H1 (cell line): Measurements from ENCODE around the gene PCNX3. TPM values are rescaled to one million over a fixed set of nuclear protein-coding genes. Genes with fewer than 3 reads are reported as not detected.
A peak's percentile ranks its signal among the peaks of the same experiment; 100 is the strongest.

ENCODE experiments used
- BACH1 ChIP-seq: IDR thresholded peaks from 2 replicates; pipeline ENCODE4 v1.6.1; 2012; ENCODE audit warnings: low read length, improper control_type of control experiment
- BCL11A ChIP-seq, 2 experiments: IDR thresholded peaks; one replicate each; pipeline ENCODE4 v1.6.1; 2011; ENCODE audit warnings: low read depth in 2 of 2, low read length in 2 of 2, mild to moderate bottlenecking in 2 of 2
- CHD1 ChIP-seq: IDR thresholded peaks from 2 replicates; pipeline ENCODE4 v1.6.1; 2012; ENCODE audit warnings: low read depth, low read length, improper control_type of control experiment
- CHD2 ChIP-seq: IDR thresholded peaks from 2 replicates; pipeline ENCODE4 v1.6.1; 2012; ENCODE audit warnings: low read length, improper control_type of control experiment
- CTBP2 ChIP-seq: IDR thresholded peaks from 2 replicates; pipeline ENCODE4 v1.7.0; 2011; ENCODE audit warnings: borderline replicate concordance, mild to moderate bottlenecking, moderate library complexity, mixed read lengths, low read length; ENCODE audit not compliant: insufficient read depth, insufficient read length
- EGR1 ChIP-seq: IDR thresholded peaks from 2 replicates; pipeline ENCODE4 v1.6.1; 2011; ENCODE audit warnings: low read depth, low read length, borderline replicate concordance
- GABPA ChIP-seq: IDR thresholded peaks from 2 replicates; pipeline ENCODE4 v1.6.1; 2011; ENCODE audit warnings: mild to moderate bottlenecking, low read length, moderate library complexity, borderline replicate concordance; ENCODE audit not compliant: insufficient read depth
- GTF2F1 ChIP-seq: IDR thresholded peaks from 2 replicates; pipeline ENCODE4 v1.6.1; 2012; ENCODE audit warnings: low read depth, low read length, improper control_type of control experiment, borderline replicate concordance
- JUN ChIP-seq: IDR thresholded peaks from 2 replicates; pipeline ENCODE4 v1.6.1; 2011; ENCODE audit warnings: low read depth, mild to moderate bottlenecking, improper control_type of control experiment, low read length
- JUND ChIP-seq: IDR thresholded peaks from 2 replicates; pipeline ENCODE4 v1.6.1; 2011; ENCODE audit warnings: mild to moderate bottlenecking, improper control_type of control experiment, low read length
- KDM5A ChIP-seq: fragments of 200-600 bp; IDR thresholded peaks from 2 replicates; pipeline ENCODE4 v1.7.1; 2012; ENCODE audit warnings: mild to moderate bottlenecking, low read length, inconsistent platforms, mixed read lengths
- MAFK ChIP-seq: IDR thresholded peaks from 2 replicates; pipeline ENCODE4 v1.6.1; 2012; ENCODE audit warnings: low read depth, mild to moderate bottlenecking, improper control_type of control experiment, low read length
- MAX ChIP-seq: IDR thresholded peaks from 2 replicates; pipeline ENCODE4 v1.6.1; 2012; ENCODE audit warnings: inconsistent platforms
- NANOG ChIP-seq: IDR thresholded peaks from 2 replicates; pipeline ENCODE4 v1.6.1; 2011; ENCODE audit warnings: low read length, low read depth, mild to moderate bottlenecking, inconsistent platforms; ENCODE audit not compliant: insufficient read depth, poor library complexity, severe bottlenecking
- POLR2A ChIP-seq, 2 experiments: IDR thresholded peaks; 1 replicate in 1 of 2; 2 replicates in 1 of 2; pipeline ENCODE4 v1.6.1; 2011; ENCODE audit warnings: low read depth in 2 of 2, low read length in 2 of 2, mild to moderate bottlenecking in 2 of 2; ENCODE audit errors: control extremely low read depth in 1 of 2
- RFX5 ChIP-seq: IDR thresholded peaks from 2 replicates; pipeline ENCODE4 v1.6.1; 2011; ENCODE audit warnings: low read depth, low read length, improper control_type of control experiment, borderline replicate concordance
- SAP30 ChIP-seq: fragments of 300-600 bp; sonication (generic); IDR thresholded peaks from 2 replicates; pipeline ENCODE4 v1.7.1; 2012; ENCODE audit warnings: low read length, moderate library complexity, mild to moderate bottlenecking, inconsistent platforms; ENCODE audit not compliant: insufficient read depth, insufficient replicate concordance
- SIN3A ChIP-seq, 2 experiments: IDR thresholded peaks in 1 of 2; conservative IDR thresholded peaks in 1 of 2; 2 replicates each; pipeline ENCODE4 v1.6.1; 2011 to 2012; ENCODE audit warnings: low read length in 2 of 2, improper control_type of control experiment in 1 of 2, low read depth in 1 of 2, mild to moderate bottlenecking in 1 of 2
- SIRT6 ChIP-seq: IDR thresholded peaks from one replicate; pipeline ENCODE4 v1.7.1; 2012; ENCODE audit warnings: low read length, inconsistent platforms
- SIX5 ChIP-seq: IDR thresholded peaks from 2 replicates; pipeline ENCODE4 v1.6.1; 2011; ENCODE audit warnings: mild to moderate bottlenecking, low read depth, low read length
- SP2 ChIP-seq: IDR thresholded peaks from 2 replicates; pipeline ENCODE4 v1.6.1; 2012; ENCODE audit warnings: mild to moderate bottlenecking, low read length, inconsistent platforms
- SP4 ChIP-seq: IDR thresholded peaks from 2 replicates; pipeline ENCODE4 v1.6.1; 2012; ENCODE audit warnings: low read length, inconsistent platforms
- SRF ChIP-seq: IDR thresholded peaks from 2 replicates; pipeline ENCODE4 v1.6.1; 2011; ENCODE audit warnings: mild to moderate bottlenecking, low read depth, low read length, moderate library complexity
- TAF1 ChIP-seq: IDR thresholded peaks from 2 replicates; pipeline ENCODE4 v1.6.1; 2011; ENCODE audit warnings: mild to moderate bottlenecking, low read depth, low read length
- YY1 ChIP-seq: IDR thresholded peaks from 2 replicates; pipeline ENCODE4 v1.6.1; 2011; ENCODE audit warnings: low read depth, mild to moderate bottlenecking, low read length
- polyA plus RNA-seq, 7 experiments: library from polyadenylated mRNA; depleted of rRNA in 3 of 7; stranded (reverse) in 5 of 7; unstranded in 2 of 7; fragments of >200 nt in 5 of 7; fragments of 200-250 nt in 2 of 7; gene quantifications; 1 replicate in 5 of 7; 2 replicates in 1 of 7; 4 replicates in 1 of 7; pipeline versions ENCODE4 v1.2.1 to v1.2.3, GENCODE V29; 2011 to 2013; ENCODE audit warnings: missing spikeins in 2 of 7, mixed read lengths in 2 of 7
- total RNA-seq: library from RNA; stranded (reverse); fragmentation: NEBNext Ultra II Directional; extraction: Animal tissue kit (Norgen Biotek cat#: 25700); gene quantifications from 2 replicates; pipeline ENCODE4 v1.2.1, GENCODE V29; 2021

The PCNX3 gene
- total and polyA plus RNA-seq, 2 of the 8 experiments (the other 6 are each of a cell fraction or from before 2014, with no cell fraction given): 27.2 to 38.8 TPM

GRCh38 chr11:65591939-65592857 is 23.4 kb upstream of the PCNX3 start (continued):
- no peak for TF ChIP-seq SRF
- TF ChIP-seq SAP30: no peak
- no peak for TF ChIP-seq SIRT6
- peak in 1 of 2 experiments; percentile 15; a peak in 1 of 4 replicates for TF ChIP-seq SIN3A (conservative IDR thresholded peaks at IDR 0.05 in 1 of 2, IDR thresholded peaks at IDR 0.05 in 1 of 2; ENCODE audit: low read depth in 1 of 2, low read length in 2 of 2)
- no peak for TF ChIP-seq MAFK
- no peak for TF ChIP-seq RFX5
- no peak for TF ChIP-seq SP2
- no peak for TF ChIP-seq NANOG
- peak; percentile 79 for TF ChIP-seq CTBP2
- TF ChIP-seq BCL11A (IDR thresholded peaks at IDR 0.05; ENCODE audit: low read depth in 2 of 2, low read length in 2 of 2): no peak
- TF ChIP-seq YY1: no peak
- TF ChIP-seq TAF1: no peak; the same call in 1 of the 2 replicates
- TF ChIP-seq BACH1: no peak
- TF ChIP-seq JUND: no peak
- TF ChIP-seq MAX: no peak
- TF ChIP-seq SP4: 0 out of 2 replicates have a peak, but pooled peaks have one; percentile 22
- TF ChIP-seq GTF2F1: no peak
- TF ChIP-seq KDM5A: no peak
- 0 out of 2 replicates have a peak, but pooled peaks have one; percentile 61 for TF ChIP-seq GABPA
- no peak for TF ChIP-seq CHD1
- TF ChIP-seq SIX5: no peak
- TF ChIP-seq JUN: no peak
- TF ChIP-seq EGR1: no peak
- 0 out of 2 replicates have a peak, but pooled peaks have one; percentile 19 for TF ChIP-seq CHD2
- TF ChIP-seq POLR2A (IDR thresholded peaks at IDR 0.05; ENCODE audit: control extremely low read depth in 1 of 2, low read depth in 2 of 2, low read length in 2 of 2): peak in 1 of 2 experiments; percentile 49; a peak in 2 of 3 replicates
